HG03108 (cell line): Measurements from ENCODE around the gene SAPCD2.
"Not testable (repeated sequence)": the region's sequence is repeated elsewhere in the genome, so short reads cannot be mapped to it uniquely, and the experiment has no call there.

Experiments used
- ATAC-seq: cut with Tn5 transposase; IDR thresholded peaks from one replicate; pipeline ENCODE4 v1.9.1; 2021; ENCODE audit warnings: moderate library complexity; ENCODE audit not compliant: unreplicated experiment

The SAPCD2 gene

DNA sequence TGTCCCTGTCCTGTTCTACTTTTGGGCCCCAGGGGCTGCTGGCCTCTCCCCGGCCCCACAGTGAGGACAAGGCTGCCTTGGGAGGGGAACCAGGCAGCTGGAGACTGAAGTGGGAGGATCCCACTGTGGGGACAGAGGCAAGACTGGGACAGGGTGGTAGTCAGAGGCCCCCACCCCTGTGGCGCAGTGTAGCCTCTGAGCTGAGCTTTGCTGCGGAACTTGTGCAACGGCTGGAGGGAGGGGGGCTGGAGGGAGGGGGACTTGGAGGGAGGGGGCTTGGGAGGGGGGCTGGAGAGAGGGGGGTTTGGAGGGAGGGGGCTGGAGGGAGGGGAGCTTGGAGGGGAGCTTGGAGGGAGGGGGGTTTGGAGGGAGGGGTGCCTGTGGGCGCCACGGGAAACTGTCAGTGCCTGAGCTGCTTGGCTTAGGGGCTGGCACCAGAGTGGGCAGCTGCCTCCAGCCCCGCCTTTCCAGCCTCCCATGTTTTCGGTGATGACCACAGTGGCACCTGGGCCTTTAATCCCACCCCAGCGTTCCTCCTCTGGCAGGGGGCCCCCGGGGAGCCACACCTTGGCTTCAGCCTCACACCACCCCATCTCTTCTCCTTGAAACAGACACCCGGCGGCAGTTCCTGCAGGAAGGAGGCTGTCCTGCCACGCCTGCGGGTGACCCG, 36.2 kb downstream of the SAPCD2 start:
- peak; percentile 2 for ATAC-seq

DNA sequence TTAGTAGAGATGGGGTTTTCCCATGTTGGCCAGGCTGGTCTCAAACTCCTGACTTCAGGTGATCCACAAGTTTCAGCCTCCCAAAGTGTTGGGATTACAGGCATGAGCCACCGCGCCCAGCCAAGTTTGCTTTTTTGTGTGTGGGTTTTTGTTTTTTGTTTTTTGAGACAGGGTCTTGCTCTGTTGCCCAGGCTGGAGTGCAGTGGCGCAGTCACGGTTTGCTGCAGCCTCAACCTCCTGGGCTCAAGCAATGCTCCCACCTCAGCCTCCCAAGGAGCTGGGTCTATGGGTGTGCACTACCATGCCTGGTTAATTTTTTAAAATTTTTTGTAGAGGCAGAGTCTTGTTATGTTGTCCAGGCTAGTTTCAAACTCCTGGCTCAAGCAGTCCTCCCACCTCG, 36.9 kb downstream of the SAPCD2 start:
- ATAC-seq: not testable (repeated sequence)

DNA sequence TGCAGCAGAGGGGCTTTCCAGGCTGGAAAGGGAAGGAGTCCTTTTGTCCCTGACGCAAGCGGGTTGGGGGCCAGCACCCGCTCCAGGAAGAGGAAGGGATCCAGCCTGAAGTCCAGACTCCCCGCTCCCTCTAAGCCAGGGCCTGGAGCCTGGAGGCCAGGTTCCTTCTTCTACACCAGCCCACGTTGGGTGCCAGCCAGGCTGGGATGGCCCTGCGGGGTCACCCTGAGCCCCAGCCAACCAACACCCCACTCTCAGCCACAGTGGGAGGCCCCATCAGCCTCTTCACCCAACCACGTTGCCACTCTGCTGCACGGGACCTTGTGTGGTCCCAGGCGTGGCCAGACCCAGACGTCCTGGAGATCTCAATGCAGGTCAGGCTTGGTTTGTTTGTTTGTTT, 37.5 kb downstream of the SAPCD2 start:
- no peak for ATAC-seq

DNA sequence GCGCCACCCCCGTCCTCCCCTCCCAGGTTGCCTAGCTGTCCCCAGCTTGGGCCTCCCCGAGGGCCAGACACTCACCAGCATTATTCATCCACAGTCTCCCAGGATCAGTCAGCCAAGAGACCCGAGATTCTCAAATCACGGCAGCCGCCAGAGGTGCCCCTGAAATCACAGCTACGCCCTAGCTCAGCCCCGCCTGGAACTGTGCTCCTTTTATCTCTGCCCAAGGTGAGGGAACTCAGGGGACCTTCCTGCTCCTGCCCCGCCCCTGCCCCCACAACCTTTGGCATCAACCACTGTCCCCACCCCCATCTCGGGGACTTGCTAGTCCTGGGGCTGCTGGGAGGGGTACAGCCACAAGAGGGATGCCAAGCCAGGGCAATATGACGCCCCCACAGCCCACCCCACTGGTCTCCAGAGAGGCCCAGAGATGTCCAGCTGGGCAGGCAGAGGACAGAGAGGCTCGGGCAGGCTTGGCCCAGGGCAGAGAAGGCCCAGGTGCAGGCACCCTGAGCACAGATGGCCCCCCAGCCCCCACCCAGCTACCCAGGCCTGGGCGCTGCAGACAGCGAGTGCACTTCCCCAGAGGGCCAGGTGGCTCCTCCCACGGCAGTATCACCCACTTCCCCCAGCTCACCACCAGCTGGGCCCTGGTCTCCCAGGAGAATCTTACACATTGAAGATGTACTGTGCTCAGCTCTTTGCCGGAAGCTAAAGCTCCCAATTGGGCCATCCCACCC, 38.3 kb downstream of the SAPCD2 start, which contains the start of gene FUT7:
TSS of gene FUT7 (minus strand) at position 185 of the 737 bp plus-strand sequence. CDS start at position 88, 97 bp downstream.
- no peak for ATAC-seq

DNA sequence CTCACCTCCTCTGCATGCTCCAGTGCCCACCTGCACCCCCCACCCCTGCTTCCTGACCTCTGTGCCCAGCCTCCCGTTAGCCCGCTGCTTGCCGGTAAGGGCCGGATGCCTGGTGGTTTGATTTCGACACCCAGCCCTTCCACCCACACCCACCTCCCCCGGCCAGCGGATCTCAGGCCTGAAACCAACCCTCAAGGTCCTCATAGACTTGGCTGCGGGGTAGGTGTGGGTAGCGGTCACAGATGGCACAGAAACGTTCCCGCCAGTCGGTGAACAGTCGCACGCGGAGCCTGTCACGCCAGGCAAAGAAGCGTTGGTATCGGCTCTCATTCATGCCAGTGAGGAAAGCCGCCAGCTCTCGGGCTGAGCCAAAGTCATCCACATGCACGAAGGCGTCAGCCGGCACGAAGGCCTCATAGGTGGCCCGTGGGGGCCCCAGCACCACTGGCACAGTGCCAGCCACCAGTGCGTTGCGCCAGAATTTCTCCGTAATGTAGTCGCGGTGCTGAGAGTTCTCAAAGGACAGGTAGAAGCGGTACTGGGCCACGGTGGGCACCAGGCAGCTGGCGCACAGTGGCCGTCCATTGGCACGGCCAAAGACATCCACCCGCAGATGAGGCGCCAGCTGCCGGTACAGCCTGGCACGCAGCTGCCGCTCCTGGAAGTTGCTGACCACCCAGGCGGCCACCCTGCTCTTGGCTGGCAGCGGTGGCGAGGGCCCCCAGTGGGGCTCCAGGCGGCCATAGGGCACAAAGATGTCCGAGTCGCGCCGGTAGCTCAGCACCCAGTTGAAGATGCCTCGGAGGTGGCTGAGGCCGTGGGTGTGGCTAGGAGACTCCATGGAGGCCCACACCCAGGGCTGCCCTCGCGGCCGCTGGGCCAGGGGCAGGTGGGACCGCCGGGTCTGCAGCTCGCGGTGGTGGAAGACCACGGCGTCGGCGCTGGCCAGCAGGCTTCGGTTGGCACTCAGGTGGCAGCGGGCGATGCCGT, 39.5 kb downstream of the SAPCD2 start:
- no peak for ATAC-seq

DNA sequence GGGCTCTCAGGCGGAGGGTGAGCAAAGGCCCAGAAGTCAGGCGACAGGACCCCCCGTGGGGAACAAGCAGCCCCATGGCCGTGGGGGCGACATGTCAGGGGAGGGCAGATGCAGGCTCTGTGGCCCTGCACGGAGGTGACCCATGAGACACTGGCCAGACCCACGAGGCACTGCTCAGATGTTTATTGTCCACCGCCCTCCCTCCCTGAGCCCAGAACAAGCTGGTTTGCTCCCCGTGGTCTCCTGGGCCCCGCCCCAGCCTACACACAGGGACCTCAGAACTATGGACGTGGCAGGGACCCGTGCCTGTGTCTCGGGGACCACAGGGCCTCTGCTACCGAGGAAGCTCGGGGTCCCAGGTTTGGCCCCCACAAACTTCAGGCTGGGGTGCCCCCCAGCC, 40.4 kb downstream of the SAPCD2 start:
- ATAC-seq: no peak

DNA sequence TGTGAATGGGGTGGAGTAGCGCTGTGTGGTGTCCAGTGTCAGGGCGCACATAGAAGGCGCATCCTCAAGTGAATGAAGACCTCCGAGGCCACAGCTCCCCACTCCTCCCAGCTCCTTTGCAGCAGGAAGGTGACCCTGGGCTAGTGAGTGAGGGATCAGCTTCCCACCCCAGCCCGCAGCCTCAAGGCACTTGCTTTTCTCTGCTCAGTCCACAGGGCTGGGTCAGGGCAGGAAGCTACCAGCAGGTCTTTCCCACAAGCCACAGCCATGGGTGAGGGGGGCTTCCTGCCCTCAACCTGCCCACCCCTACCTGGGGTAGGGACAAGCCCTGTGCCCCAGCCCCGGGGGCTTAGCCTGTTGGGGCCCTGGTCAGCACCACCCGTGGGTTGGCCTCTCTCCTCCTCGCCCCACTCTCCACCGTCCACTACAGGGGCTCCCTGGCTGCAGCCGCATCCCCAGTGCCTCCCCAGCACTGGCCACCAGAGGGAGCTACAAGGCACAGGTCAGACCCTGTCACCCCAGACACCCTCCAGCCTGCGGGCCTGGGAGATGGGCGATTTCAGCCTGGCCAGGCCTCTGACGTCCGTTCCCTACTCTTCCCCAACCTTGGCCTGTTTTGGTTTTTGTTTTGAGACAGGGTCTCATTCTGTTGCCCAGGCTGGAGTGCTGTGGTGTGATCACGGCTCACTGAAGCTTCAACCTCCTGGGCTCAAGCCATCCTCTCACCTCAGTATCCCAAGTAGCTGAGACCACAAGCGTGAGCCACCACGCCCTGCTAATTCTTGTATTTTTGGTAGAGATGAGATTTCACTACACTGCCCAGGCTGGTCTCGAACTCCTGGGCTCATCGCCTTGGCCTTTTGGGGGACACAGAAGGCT, 41.1 kb downstream of the SAPCD2 start:
- ATAC-seq: peak; percentile 31

DNA sequence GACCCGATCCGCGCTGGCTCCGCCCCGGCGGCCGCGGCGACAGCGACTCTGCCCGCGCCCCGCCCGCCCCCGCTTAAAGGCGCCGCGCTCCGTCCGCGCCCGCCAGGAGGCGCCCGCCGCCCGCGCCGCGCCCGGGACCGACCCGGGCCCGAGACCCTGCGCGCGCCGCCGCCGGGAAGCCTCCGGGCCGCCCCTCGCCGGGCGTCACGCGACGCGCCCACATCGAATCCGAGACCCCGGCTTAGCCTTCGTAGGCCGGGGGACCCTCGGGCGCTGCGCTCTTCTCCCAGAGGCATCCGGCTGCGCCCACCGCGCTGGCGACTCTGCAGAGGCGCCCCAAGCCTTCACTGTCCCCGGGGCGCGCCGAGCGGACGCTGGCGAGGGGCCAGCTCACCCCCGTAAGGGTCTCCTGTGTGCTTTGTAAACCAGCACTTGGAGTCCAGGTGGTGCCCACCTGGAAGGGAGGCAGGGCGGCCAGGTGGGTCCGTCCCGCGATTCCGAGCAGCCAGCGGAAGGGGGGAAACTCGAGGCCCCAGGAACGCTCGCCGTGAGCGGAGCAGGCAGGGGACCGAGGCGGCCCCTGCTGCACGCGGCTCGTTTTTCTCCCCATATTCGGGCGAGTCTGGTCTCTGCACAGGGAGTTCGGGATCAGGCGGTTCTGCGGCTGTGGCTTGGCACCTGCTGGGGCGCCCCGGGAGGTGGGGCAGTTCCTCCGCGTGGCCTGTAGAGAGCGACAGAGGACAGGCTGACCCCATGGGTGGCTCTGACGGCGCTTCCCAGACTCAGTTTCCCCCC, 41.9 kb downstream of the SAPCD2 start:
- peak; percentile 13 for ATAC-seq

DNA sequence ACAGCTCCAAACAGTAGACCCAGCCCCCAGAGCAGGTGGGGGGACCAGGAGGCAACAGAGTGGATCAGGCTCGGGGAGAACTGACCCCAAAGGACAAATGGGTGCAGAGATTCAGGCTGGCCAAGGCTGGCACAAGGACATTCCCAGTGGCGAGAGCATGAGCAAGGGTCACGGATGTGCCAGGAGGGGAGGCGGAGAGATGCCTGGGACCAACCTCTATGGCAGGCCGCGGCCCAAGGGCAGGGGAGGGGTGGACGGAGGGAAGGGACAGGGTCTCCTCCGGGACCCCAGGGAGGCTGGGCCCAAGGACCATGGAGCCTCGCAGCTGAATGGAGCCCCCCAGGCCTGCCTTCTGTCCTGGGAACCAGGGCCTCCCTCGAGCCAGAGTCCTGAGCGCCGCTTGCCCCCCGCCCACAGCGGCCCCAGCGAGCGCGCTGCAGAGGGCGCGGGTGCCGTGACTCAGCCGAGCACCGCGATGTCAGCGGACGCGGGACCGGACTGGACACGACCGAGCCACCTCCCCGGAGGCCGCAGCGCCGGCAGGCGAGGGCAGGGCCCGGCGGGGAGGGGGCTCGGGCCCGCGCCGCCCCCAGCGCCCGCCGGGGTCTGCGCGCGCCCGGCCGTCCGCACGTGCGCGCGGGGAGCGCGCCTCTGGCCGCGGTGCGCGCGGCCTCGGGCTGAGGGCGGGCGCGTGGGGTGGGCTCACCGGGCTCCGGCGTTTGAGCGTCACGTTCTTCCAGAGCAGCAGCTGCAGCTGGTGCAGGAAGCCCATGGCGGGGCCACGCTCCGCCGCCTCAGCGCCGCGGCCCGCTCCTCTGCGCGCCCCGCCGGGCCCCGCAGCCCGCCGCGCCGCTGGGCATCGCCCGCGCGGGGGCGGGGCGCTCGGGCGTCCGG, 42.7 kb downstream of the SAPCD2 start, which contains the start of gene ABCA2:
TSS of gene ABCA2 (minus strand) at position 869 of the 894 bp plus-strand sequence. CDS start at position 772, 97 bp downstream.
- no peak for ATAC-seq

DNA sequence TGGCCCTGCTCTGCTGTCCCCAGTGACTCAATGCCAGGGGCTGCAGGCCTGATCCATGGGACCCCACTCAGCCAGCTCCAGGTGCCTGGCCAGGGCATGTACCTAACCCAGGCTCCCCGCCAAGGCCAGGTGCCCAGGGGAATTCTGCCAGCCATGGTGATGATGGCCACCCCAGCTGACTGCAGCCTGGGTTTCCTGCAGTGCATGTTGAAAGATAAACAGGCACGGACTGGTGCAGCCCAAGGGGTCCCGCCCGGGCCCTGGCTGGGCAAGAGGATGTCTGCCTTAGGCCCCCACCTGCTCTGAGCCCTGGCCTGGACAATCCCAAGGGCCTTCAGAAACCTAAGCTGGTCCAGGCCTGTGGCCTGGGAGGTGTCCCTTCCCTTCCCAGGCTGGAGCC, 43.5 kb downstream of the SAPCD2 start:
- ATAC-seq: no peak

DNA sequence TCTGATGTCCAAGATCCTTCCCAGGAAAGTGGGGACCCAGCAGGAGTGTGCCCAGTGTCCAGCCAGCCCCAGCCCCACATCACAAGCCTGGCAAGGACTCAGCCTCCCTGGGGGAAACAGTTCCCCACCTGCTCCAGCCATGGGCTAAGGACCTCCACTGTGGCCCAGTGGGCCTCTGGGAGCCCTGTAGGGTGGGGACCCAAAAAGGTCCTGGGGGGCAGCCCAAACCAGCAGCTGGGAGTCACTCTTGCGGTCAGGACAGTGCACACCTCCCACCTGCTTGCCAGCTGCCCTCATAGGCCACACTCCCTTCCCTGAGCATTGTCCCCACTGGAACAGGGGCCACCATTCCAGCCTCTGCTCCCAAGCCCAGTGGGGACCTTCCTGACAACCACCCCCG, 44.0 kb downstream of the SAPCD2 start:
- no peak for ATAC-seq

DNA sequence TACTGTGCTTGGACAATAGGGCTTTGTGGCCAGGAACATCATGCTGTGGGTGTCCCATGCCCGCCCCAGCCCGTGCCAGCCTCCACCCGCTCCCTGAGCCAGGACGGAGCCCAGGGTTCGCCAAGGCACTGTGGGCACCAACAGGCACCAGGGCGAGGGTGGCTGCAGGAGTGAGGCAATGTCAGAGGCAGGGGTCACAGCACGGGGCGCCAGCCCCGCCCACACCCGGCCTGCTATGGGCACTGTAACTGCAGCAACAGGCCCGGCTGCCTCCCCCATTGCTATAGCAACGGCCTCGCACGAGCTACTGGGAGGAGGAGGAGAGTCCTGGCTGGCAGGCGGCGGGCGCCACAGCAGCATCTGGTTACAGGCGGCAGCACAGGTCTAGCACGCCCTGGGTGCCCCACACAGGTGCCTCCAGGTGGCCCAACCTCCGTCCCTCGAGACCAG, 44.8 kb downstream of the SAPCD2 start:
- ATAC-seq: no peak

DNA sequence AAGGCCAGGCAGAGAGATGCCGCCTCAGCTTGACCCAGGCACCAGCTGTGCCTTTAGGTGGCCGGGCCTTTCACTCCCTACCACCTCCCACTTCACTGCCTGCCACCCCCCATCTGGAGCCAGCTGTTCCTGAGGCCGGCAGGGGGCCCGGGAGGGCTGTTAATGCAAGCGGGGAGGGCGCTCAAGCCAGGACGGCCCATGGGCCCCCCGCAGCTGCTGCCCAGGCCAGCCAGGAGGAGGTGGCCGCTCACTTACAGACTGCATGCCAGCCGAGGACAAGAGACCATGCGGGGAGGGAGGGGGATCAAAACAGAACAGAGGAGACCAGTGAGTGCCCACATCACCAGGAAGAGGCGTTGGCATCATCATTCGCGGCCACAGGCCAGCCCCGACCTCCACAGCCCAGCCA, 46.8 kb downstream of the SAPCD2 start:
- ATAC-seq: no peak

DNA sequence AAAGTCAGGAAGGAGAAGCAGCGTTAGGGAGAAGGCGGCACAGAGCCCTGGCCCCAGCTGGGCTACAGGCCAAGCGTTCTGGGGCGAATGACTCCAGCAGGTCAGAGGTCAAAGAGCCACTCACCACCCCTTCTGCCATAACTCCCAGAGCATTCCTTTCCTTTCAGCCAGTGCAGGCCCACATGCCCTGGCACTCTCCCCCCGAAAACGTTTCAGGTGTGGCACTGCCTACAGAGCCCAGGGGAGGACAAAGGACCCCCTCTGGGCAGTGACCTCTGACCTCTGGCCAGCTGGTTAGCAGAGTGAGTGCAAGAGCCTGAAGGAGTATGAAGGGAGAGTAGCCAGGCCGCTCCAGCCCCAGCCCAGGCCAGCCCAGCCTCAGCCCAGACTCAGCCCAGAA, 47.2 kb downstream of the SAPCD2 start:
- no peak for ATAC-seq

DNA sequence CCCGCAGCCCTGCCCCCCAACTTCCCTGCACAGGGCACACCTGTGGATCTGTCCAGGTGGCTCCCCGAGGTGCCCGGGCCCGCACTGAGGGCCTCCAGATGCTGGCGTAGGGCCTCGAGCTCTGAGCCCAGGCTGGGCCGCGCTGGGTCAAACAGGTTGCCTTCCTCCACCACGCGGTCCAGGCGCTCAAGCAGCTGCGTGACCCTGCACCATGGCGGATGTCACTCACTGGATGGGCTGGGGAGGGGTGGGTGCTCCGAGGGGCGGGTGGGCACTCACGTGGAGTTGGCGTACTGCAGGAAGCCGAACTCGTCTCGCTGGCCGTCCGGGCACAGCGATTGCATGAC, 47.7 kb downstream of the SAPCD2 start:
- ATAC-seq: no peak

DNA sequence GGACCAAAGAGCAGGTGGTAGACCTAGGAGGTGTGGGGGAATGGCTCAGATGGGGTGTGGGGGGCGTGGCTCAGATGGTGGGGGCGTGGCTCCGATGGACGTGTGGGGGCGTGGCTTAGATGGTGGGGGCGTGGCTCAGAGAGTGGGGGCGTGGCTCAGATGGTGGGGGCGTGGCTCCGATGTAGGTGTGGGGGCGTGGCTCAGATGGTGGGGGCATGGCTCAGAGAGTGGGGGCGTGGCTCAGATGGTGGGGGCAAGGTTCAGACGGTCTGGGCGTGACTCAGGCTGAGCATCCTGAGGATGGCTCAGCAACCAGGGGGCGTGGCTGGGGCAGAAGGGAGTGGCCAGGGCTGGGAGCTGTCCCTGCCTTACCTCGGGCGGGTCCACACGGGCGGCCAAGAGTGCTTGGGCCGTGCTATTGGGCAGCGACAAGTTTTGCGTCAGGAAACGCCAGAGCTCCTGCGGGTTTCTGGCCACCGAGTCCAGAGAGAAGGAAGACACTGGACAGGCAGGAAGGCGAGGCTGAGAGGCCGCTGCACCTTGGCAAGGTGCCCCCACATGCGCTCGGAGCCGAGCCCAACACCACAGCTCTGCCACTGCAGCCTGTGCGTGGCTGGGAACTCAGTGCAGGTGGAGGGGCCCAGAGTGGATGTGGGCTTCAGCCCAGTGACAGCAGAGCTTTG, 48.2 kb downstream of the SAPCD2 start:
- ATAC-seq: no peak

DNA sequence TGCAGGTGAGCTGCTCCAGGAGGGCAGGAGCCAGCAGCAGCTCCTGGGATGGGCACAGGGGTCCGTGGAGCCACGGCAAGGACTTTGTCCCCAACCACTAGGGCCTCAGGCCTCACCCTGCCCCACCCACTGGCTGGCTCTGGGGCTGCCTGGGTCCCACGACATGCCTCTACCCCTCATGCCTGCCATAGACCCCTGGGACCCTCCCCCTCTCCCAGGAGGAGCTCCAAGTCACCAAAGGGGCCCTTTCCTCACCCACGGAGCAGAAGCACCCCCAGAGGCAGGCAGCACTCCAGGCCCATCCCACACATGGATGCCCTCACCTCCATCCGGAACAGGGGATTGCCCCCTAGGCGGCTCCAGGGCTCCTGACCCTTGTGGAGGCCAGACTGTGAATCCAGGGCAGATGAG, 48.8 kb downstream of the SAPCD2 start:
- no peak for ATAC-seq
